ENCODE results near the gene SDC4. TPM values are rescaled to one million over a fixed set of nuclear protein-coding genes. Genes with fewer than 3 reads are reported as not detected.
A peak's percentile ranks its signal among the peaks of the same experiment; 100 is the strongest.

The SDC4 gene
- total and polyA plus RNA-seq, 9 of the 15 experiments (the other 6 are each of a cell fraction or from before 2014, with no cell fraction given) = 2.1 to 10.7 (median 6.3) TPM

- TF ChIP-seq ZMIZ1 (IDR thresholded peaks at IDR 0.05; ENCODE audit: low read depth in 2 of 2, low read length in 2 of 2) (no peak), ZBTB8A (IDR thresholded peaks at IDR 0.05; ENCODE audit: partially characterized antibody) (no peak), ZNF12 (CRISPR knock-in tag; IDR thresholded peaks at IDR 0.05) (no peak), CHD7 (IDR thresholded peaks at IDR 0.05; ENCODE audit: low read depth, low read length) (no peak), ZNF274 (IDR thresholded peaks at IDR 0.05; ENCODE audit: borderline replicate concordance, low read depth, low read length) (no peak), TRIM24 (IDR thresholded peaks at IDR 0.05) (0 out of 4 replicates have a peak, but pooled peaks of 1 of the 2 experiments have one; percentile 13), SP2 (IDR thresholded peaks at IDR 0.05; ENCODE audit: extremely low read depth, low read depth, low read length, poor library complexity, severe bottlenecking) (no peak), TFE3 (CRISPR knock-in tag; IDR thresholded peaks at IDR 0.05) (no peak), BCL6 (CRISPR knock-in tag; IDR thresholded peaks at IDR 0.05) (no peak), NR4A1 (CRISPR knock-in tag; IDR thresholded peaks at IDR 0.05) (no peak), NR4A1 (tag; IDR thresholded peaks at IDR 0.05) (no peak), SMARCB1 (IDR thresholded peaks at IDR 0.05; ENCODE audit: insufficient read length, low read depth) (no peak)
These were observed 41.7 kb downstream of the SDC4 start, which contains the start of gene RBPJL (continued) for GRCh38 chr20:45306431-45306982.

Measured in K562 (cell line).